ENCODE data around the gene DOK6.

Gene DOK6

GRCh38 chr18:69697069-69697468 lies 296.4 kb downstream of the DOK6 start:
- no peak for DNase-seq

DNA sequence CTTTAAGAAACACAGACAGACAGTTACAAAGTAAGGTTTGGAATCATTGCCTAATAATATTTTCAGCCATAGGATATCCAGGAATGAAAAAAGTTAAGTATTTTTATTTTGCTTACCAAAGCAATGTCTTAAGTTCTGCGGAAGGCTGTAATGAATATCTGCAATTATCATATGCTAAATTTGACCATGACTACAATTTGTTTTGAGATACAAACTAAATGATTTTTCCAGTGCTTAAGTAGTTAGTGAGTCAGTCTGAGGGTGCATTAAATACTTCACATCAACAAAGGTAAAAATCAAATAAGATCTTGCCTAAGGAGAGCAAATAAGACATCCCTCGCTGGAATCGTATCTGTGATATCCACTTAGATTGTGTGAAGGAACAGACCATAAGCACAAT lies 297.0 kb downstream of the DOK6 start:
- DNase-seq = no peak

DNA sequence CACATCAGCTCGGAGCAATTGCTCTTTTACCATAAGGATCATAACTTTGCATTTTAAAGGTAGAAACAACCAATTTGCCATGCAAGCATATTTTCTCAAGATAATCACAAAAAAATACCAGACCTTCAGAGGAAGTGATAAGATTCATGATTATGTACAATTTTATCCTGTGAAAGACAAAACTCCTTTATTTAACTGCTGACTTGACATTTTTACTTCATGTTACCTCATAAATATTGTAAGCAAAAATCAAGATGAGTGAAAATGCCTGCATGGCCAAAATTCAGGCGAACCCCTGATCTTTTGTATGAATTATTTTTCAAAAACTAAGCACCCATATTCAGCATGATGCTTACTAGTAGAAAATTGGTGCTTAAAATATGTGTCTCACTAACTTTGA lies 300.6 kb downstream of the DOK6 start:
- DNase-seq = no peak

DNA sequence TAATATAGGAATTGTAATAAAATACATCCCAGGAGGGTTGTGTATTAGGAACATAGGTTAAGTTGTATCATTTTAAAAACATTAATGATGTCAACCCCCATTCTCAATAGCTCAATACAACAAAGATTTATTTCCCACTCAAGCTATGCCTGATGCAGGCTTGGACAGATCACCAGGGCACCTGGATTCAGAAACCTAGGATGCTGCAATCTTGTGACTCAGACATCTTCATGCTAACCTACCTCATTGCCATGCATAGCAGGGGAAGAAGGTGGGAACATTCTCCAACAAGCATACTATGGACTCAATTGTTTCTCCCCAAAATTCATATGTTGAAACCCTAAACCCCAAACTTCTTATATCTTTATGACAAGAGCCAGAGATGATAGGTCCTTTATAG lies 302.8 kb downstream of the DOK6 start:
- no peak for DNase-seq

DNA sequence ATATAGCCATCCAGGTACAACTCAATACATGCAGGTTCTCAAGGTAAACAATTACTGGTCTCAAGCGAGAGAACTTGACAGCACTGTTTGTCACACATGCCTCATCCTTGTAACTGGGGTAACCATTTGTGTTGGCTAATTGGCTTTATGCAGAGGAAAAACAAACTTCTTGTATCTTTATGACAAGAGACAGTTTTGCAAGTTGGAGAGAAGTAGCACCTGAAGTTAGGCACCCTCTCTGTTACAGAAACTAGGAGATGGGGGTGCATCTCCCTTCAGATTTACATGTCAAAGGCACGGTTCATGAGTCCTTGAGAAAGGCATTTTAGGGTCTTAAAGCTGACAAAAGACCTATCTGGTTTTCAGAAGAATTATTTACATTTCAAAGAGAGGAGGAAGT lies 305.3 kb downstream of the DOK6 start:
- no peak for DNase-seq

GRCh38 chr18:69708844-69709243 lies 308.2 kb downstream of the DOK6 start:
- DNase-seq = no peak

- no peak for DNase-seq
Measured at GRCh38 chr18:69715191-69715795, 314.6 kb downstream of the DOK6 start.

- no peak for DNase-seq
Measured at GRCh38 chr18:69717586-69717985, 316.9 kb downstream of the DOK6 start.

DNA sequence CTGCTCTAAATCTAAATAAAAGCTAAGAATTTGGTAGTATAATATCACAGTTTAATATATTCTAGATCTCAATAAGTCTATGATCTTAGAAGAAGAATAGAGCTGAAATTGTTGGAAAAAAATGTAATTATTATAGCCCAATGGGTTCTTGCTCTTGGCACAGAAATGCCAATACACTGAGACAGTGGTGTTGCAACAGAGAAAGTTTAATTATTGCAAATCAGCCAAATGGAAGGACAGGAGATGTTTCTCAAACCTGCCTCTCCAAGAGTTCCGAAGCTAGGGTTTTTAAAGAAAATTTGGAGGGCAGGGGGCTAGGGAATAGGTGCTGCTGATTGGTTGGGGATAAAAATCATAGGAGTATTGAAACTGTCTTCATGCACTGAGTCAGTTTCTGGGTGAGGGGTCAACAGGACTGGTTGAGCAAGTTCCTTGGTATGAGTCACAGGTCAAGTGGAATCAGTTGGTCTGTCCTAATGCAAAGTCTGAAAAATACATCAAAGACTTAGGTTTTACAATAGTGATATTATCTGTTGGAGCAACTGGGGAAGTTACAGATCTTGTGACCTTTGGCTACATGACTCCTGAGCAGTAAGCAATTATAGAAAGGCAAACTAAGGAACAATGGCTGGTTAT lies 318.3 kb downstream of the DOK6 start:
- no peak for DNase-seq

DNA sequence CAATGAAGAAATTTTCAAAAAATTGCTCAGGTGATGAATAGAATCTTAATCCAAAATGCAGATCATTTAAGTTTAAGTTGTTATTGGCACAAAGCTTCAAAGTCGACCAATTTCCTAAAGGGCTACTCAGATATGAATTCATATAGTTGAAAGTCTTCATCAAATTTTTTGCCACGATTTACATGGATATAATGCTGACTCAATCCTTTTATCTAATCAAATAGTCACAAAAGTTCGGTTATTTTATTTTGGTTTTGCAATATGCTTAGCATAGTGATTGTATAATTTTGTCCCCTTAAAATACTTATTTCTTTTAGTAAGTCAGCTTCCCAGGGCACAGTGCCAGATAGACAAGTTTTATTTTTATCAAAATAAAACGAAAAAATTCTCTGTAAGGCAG lies 319.7 kb downstream of the DOK6 start:
- DNase-seq = no peak

DNA sequence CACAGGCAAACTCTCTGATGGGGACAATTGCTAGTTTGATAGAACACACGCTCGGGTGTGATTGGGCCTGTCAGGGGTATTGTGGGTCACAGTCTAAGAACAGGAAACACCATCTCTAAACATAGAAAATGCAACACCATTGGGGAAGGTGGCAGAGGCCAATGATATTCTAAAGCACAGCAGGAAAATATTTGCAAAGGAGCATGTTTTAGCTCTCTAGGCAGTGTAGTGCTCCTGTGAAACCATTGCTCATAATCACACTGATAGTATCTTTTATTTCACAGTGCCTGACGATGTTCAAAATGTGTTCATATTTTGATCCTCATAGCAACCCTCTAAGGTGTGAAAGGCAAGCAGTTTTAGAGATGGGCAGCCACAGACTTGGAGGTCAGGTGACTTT lies 322.7 kb downstream of the DOK6 start:
- no peak for DNase-seq

- DNase-seq = no peak
Measured at GRCh38 chr18:69725009-69725408, 324.3 kb downstream of the DOK6 start.

DNA sequence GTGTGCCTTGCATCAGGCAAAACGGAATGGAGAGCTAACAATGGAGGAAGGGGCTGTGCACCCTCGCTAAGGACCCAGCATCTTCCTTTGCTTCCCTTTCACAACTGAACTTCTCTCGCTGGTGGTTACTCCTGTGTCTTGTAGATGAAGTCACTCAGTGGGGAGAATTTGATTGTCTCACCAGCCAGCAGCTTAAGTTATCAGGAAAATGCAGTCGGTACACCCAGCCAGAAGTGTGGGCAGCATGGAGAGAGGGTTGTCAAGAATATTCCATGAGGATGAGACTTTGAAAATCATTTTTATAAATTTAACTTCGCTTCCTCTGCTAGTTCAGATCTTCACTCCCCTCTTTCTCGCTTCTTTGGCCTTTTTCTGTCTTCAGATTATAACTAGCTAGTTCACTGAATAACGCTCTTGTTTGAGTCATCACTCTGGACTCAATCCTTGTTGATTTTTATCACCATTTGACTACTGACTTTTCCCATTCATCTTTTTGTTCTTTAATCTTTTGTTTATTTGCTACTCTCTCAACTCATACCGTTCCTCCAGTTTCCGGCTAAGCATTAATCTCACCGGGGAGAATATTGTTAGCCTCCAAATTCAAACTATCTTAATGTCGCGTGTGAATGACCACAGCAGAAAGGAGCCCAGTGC lies 325.3 kb downstream of the DOK6 start:
- no peak for DNase-seq

DNA sequence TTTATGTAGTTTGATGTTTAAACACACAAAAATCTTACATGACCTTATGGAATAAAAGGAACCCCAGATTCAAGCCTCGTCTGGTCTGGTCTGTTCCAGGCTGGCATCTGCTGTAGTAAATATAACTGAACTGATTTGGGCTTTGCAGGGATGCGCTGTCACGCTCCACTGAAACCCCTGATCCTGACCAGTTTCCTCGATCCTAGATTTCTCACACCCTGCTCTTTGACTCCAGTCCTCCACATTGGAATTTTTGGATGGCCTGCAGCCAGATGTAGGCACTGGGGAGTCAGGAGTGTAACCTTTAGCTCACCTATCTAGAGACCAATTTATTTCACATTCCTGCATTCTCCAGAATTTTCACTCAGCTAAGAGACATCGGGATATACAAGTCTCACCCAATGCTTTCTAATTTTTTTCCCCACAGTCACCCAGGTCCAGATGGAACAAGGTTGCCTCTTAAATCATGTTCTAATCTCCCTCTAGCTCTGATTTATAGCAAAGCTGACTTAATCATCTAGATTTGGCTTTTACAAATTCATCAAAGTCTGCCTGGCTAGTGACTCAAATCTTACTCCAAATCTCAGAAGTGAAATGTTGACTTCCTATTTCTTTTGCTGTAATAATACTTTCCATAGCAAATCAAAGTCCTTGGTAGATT lies 327.4 kb downstream of the DOK6 start:
- no peak for DNase-seq

DNA sequence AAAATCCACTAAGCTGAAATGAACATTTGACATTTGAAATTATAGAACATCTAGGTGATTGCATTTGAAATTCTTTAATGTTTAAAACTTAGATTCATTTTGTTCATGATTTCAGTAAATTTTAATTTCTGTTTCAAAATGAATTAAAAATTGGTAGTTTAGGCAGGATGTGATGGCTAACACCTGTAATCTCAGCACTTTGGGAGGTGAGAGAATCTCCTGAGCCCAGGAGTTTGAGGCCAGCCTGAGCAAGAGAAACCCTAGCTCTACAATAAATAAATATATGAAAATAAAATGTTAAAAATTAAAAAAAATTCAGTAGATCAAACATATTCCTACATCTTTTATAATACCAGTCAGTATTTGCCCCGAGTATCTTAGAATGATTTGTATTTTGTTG lies 330.0 kb downstream of the DOK6 start:
- no peak for DNase-seq

DNA sequence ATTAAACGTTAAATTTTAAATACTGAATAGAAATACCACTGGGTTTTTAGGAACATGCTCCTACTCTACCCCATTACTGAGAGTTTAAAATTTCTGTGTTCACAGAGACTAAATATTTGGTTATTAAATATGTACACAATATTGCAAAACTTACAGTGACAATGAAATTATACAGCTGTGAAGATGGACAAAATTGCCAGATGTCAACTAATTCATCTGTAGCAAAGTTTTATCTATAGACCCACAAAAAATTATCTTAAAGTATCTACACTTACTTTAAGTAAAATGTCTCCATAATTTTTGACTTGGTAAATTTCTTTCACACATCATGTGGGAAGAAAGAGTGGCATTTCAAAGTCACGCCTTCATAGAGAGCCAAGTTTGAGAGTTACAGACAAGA lies 333.8 kb downstream of the DOK6 start:
- DNase-seq = no peak

GRCh38 chr18:69736730-69737129 lies 336.0 kb downstream of the DOK6 start:
- no peak for DNase-seq

DNA sequence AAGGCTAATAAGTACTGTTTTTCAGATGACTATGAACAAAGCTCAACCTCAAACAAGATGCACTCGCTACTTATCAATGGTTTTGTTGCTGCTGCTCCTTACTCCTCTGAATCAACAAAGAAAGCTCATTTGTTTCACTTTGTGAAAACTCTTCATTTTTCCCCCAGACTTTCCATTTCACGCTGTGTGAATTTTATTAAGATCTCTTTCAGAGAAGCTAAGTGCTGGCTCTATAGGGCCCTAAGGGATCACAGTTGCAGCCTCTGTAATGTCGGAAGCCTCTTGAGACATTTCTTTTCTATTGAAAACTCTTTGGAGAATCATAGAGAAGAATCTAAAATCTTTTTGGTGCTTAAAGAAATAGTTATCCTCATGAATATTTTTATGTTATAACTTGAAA lies 337.2 kb downstream of the DOK6 start:
- no peak for DNase-seq

- no peak for DNase-seq
Measured at GRCh38 chr18:69747388-69747787, 346.7 kb downstream of the DOK6 start.

GRCh38 chr18:69752737-69753380 lies 352.2 kb downstream of the DOK6 start:
- DNase-seq = no peak

DNA sequence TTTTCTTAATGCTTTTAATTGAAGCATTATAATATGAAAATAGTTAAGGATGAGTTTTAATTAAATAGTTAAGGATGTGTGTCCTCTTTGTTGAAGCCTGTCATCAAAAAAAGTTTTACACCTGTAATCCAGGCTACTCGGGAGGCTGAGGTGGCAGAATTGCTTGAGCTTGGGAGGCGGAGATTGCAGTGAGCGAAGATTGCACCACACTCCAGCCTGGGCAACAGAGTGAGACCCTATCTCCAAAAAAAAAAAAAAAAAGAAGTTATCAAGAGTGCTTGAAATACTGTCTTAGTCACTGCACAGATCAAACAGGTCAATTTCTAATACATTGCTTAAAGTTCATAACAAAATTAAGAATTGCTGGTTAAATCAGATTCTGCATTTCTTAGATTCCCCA lies 353.4 kb downstream of the DOK6 start:
- DNase-seq = no peak

DNA sequence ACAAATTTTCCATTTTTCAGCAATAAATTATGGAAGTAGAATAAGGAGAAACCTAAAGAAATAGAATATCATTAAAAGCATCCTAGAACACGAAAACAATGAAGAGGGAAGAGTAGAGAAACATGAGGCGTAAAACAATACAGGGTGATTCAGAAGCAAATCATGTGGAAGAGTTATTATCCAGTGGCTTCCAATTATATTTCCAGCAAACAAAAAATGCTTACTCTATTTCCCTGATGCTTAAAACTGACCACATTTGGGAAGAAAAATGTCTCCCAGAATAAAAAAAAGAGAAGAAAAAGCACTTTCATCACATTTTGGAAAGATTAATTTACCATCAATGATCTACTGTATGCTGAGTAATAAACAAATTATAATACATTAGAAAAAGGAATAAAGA lies 354.4 kb downstream of the DOK6 start:
- no peak for DNase-seq

GRCh38 chr18:69755856-69756496 lies 355.3 kb downstream of the DOK6 start:
- DNase-seq = no peak

Data from kidney glomerular epithelial cell (primary cell).